HG03565 (cell line): Measurements from ENCODE around the gene MFAP3L.

Experiments used
- ATAC-seq: cut with Tn5 transposase; IDR thresholded peaks from one replicate; pipeline ENCODE4 v1.9.1; 2021; ENCODE audit warnings: mild to moderate bottlenecking, moderate library complexity; ENCODE audit not compliant: unreplicated experiment

The MFAP3L gene

GRCh38 chr4:170025523-170026252 lies 507 bp downstream of the MFAP3L start:
- no peak for ATAC-seq

- no peak for ATAC-seq
Observed at GRCh38 chr4:170022211-170022610, 4.0 kb downstream of the MFAP3L start.

GRCh38 chr4:170017252-170017651 lies 8.9 kb downstream of the MFAP3L start:
- ATAC-seq: no peak

- ATAC-seq: no peak
Observed at GRCh38 chr4:170015285-170015684, 10.9 kb downstream of the MFAP3L start.

GRCh38 chr4:170014359-170015011 lies 11.7 kb downstream of the MFAP3L start:
- ATAC-seq: no peak

- no peak for ATAC-seq
Observed at GRCh38 chr4:170012629-170012958, 13.6 kb downstream of the MFAP3L start.

GRCh38 chr4:170011921-170012628 lies 14.1 kb downstream of the MFAP3L start:
- ATAC-seq: no peak

GRCh38 chr4:170009291-170009690 lies 16.9 kb downstream of the MFAP3L start:
- no peak for ATAC-seq

GRCh38 chr4:170008801-170009200 lies 17.4 kb downstream of the MFAP3L start:
- no peak for ATAC-seq

GRCh38 chr4:170008371-170008770 lies 17.8 kb downstream of the MFAP3L start:
- ATAC-seq: peak; percentile 48

GRCh38 chr4:170007113-170007512 lies 19.1 kb downstream of the MFAP3L start:
- no peak for ATAC-seq

- no peak for ATAC-seq
Observed at GRCh38 chr4:170005472-170005871, 20.7 kb downstream of the MFAP3L start.

- ATAC-seq: no peak
Observed at GRCh38 chr4:170004651-170005295, 21.4 kb downstream of the MFAP3L start.

- ATAC-seq: no peak
Observed at GRCh38 chr4:170003071-170004070, 22.8 kb downstream of the MFAP3L start.

- ATAC-seq: no peak
Observed at GRCh38 chr4:170001745-170002267, 24.4 kb downstream of the MFAP3L start.

- ATAC-seq: no peak
Observed at GRCh38 chr4:170001011-170001744, 25.0 kb downstream of the MFAP3L start.

GRCh38 chr4:169999923-170000322 lies 26.3 kb downstream of the MFAP3L start:
- no peak for ATAC-seq

- ATAC-seq: no peak
Observed at GRCh38 chr4:169998981-169999380, 27.2 kb downstream of the MFAP3L start.
